ENCODE measurements around the gene FCN2.

FCN2 gene

DNA sequence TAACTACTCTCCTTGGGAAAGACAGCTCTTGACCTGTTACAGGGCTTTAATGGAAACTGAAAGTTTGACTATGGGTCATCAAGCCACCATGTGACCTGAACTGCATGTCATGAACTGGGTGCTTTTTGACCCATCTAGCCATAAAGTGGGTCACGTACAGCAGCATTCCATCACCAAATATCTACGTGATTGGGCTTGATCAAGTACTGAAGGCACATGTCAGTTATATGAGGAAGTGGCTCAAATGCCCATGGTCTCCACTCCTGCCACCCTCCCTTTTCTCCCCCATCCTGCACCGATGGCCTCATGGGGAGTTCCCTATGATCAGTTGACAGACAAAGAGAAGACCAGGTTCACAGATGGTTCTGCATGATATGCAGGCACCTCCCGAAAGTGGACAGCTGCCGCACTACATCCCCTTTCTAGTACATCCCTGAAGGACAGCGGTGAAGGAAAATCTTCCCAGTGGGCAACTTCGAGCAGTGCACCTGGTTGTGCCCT, 44.5 kb downstream of the FCN2 start:
- TF ChIP-seq, protein P1, sequence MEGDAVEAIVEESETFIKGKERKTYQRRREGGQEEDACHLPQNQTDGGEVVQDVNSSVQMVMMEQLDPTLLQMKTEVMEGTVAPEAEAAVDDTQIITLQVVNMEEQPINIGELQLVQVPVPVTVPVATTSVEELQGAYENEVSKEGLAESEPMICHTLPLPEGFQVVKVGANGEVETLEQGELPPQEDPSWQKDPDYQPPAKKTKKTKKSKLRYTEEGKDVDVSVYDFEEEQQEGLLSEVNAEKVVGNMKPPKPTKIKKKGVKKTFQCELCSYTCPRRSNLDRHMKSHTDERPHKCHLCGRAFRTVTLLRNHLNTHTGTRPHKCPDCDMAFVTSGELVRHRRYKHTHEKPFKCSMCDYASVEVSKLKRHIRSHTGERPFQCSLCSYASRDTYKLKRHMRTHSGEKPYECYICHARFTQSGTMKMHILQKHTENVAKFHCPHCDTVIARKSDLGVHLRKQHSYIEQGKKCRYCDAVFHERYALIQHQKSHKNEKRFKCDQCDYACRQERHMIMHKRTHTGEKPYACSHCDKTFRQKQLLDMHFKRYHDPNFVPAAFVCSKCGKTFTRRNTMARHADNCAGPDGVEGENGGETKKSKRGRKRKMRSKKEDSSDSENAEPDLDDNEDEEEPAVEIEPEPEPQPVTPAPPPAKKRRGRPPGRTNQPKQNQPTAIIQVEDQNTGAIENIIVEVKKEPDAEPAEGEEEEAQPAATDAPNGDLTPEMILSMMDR (IDR thresholded peaks at IDR 0.05; ENCODE audit: control extremely low read depth, extremely low read depth, low read depth, missing control alignments) = no peak
- POLR2A ChIA-PET = no interaction called here
- CTCF ChIA-PET = no interaction called here
- no peak for DNase-seq (ENCODE audit: extremely low spot score)

DNA sequence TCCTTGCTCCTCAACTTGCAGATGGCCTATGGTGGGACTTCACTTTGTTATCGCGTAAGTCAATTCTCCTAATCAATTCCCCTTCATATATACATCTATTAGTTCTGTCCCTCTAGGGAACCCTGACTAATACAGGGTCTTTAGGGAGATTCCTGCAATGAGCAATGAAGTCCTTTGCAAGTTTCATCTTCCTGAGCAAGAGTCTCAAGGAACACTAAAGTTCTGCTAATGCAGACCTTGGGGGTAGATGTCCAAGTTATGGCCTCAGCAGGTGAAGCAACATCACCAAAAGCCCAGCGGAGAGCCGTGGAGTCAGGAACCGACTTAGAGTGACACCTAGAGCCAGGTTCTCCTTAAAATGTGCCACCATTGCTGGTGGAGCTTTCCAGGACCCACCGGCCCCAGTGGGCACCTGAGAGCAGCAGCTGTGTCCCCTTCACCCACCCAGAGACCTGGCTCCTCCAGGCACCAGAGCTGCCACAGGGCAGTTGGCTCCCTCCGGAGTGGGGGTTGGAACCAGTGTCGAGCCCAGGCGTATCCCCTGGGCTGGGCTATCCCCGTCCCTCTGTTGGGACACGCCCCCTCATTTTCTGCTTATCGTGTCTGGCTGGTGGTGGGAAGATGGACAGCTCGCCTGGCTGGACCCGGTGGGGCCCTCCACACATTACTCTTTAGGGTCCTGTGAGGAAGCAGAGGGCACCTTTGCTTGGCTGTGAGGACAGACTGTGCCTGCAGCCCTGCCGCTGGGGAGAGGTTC, 48.0 kb downstream of the FCN2 start:
- POLR2A ChIA-PET = no interaction called here
- TF ChIP-seq, protein P1 (IDR thresholded peaks at IDR 0.05; ENCODE audit: control extremely low read depth, extremely low read depth, low read depth, missing control alignments) = no peak
- DNase-seq (ENCODE audit: extremely low spot score) = no peak
- CTCF ChIA-PET = no interaction called here

DNA sequence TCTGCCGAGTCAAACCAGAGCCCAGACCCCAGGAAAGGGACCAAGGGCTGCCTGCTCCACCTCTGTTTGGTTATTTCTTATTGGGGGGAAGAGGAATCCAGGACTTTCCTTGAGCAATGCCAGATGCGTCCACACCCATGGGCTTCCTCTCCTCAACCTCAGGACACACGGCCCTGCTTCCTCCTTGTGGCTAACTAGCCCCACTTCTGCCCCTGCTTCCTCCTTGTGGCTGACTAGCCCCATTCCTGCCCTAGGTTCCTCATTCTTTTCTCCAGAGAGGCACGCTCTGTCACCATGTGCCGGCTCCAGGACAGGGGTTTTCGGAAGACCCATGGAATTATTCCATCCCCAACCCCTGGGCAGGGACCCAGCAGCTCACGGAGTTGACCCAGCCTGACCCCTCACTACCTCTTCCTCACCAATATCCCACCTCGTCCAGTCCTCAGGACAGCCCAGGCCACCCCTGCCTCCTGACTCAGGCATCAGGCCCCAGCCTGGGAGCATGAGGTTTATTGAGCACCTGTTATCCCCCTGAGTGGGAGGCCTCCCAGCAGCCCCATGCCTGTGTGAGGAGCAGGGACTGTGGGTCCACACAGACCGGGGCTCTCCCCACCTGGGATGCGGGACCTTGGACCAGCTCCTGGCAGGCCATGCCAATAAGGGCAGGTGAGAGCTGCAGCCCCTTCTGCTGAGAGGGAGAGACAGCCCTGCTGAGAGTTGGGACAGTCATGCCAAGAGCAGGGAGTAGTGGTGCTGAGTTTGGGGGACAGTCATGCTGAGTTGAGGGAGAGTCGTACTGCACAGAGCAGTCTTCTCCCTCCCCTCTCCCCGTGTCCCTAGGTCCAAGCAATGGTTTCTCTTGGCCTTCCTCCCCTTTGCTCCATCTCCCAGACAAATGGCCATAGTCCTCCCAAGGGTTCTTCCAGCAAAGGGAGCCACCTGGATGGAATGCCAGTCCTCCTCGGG, 48.9 kb downstream of the FCN2 start:
- TF ChIP-seq, protein P1 (IDR thresholded peaks at IDR 0.05; ENCODE audit: control extremely low read depth, extremely low read depth, low read depth, missing control alignments) = no peak
- POLR2A ChIA-PET = no interaction called here
- CTCF ChIA-PET = no interaction called here
- peak; percentile 48 for DNase-seq (ENCODE audit: extremely low spot score)

DNA sequence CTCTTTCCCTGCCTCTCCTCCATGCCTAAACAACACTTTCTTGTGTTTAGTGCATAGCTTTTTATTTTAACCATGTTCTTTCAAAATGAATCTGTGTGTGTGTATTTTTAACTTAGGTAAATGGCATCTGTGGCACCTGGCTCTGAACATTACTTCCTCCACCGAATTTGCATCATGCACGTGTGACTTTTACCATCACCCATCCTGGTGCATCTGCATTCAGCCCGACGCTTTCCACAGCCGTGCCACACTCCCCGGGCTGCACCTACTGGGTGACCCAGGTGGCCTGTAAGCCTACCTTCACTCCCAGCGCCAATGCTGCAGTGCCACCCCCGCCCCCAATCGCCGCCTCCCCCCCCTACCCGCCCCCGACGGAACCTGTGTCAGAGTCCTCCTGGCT, 49.8 kb downstream of the FCN2 start:
- DNase-seq (ENCODE audit: extremely low spot score) = peak; percentile 68
- TF ChIP-seq, protein P1 (IDR thresholded peaks at IDR 0.05; ENCODE audit: control extremely low read depth, extremely low read depth, low read depth, missing control alignments) = no peak
- ChIA-PET CTCF (interaction anchor here (1.6 kb wide), 1 partner anchor 8 kb away, joined by 5 read pairs; no protein-coding TSS in a partner anchor), POLR2A (no interaction called here)

DNA sequence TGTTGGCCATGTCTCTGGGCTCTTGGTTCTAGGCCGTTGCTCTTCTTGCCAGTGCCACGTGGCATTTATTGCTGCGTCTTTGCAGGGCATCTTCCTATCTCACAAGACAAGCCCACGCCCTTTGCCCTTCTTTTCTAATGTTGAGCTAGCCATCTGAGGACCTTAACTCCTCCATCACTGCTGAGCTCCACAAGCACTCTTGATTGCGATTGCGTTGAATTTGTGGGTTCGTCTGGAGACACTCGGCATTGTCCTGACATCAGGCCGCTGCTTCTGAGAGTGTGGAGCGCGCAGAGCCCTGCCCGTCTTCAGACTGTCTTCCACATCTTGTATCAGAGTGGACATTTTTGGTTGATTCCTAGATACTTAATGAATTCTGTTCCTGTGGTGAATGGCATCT, 51.6 kb downstream of the FCN2 start:
- TF ChIP-seq, protein P1 (IDR thresholded peaks at IDR 0.05; ENCODE audit: control extremely low read depth, extremely low read depth, low read depth, missing control alignments) = no peak
- DNase-seq (ENCODE audit: extremely low spot score) = no peak
- ChIA-PET POLR2A (no interaction called here), CTCF (no interaction called here)

DNA sequence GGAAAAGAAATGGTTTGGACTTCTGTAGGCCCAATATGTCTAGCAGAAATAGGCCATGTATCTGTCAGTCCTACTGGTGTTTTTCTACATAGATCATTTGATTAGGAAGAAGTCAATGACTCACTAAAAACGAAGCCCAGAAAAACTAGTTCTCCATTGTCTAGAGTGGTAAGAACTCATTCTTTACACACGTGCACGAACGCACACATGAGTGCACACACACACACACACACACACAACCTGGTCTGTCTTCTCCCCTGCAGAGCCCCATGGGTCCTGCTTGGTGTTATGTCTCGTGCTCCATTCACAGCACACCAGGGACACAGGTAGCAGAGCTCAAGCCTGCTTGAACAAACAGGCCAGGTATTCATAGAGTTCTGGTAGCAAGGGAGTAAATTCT, 52.0 kb downstream of the FCN2 start:
- ChIA-PET CTCF (no interaction called here), POLR2A (no interaction called here)
- TF ChIP-seq, protein P1 (IDR thresholded peaks at IDR 0.05; ENCODE audit: control extremely low read depth, extremely low read depth, low read depth, missing control alignments) = no peak
- DNase-seq (ENCODE audit: extremely low spot score) = no peak
